ENCODE data around the gene SLC7A5. TPM values are rescaled to one million over a fixed set of nuclear protein-coding genes. Genes with fewer than 3 reads are reported as not detected.
"Not testable (repeated sequence)": the region's sequence is repeated elsewhere in the genome, so short reads cannot be mapped to it uniquely, and the experiment has no call there.

The SLC7A5 gene
- total and polyA plus RNA-seq, 2 of the 13 experiments (the other 11 are each of a cell fraction or from before 2014, with no cell fraction given): 79.6 to 155 TPM

- TF ChIP-seq ZNF776 (CRISPR knock-in tag; IDR thresholded peaks at IDR 0.05) (peak; percentile 82), ZFP36L1 (CRISPR knock-in tag; IDR thresholded peaks at IDR 0.05) (peak; percentile 88), ZNF816 (CRISPR knock-in tag; IDR thresholded peaks at IDR 0.05; ENCODE audit: borderline replicate concordance) (peak; percentile 78; the same call in 1 of the 2 replicates), KDM3A (CRISPR knock-in tag; IDR thresholded peaks at IDR 0.05; ENCODE audit: low read depth) (0 out of 2 replicates have a peak, but pooled peaks have one; percentile 6), ZBTB26 (CRISPR knock-in tag; IDR thresholded peaks at IDR 0.05; ENCODE audit: borderline replicate concordance) (peak; percentile 77), ZNF614 (CRISPR knock-in tag; IDR thresholded peaks at IDR 0.05; ENCODE audit: borderline replicate concordance) (peak; percentile 36; the same call in 1 of the 2 replicates), PPARG (CRISPR knock-in tag; conservative IDR thresholded peaks at IDR 0.05) (peak; percentile 19; the same call in 1 of the 2 replicates), GATA4 (IDR thresholded peaks at IDR 0.05; ENCODE audit: borderline replicate concordance, low read depth) (peak; percentile 79; the same call in 1 of the 2 replicates), ZNF280B (CRISPR knock-in tag; IDR thresholded peaks at IDR 0.05; ENCODE audit: borderline replicate concordance) (peak; percentile 79), NR2F6 (CRISPR knock-in tag; IDR thresholded peaks at IDR 0.05) (0 out of 2 replicates have a peak, but pooled peaks have one; percentile 4), BHLHE40 (IDR thresholded peaks at IDR 0.05; ENCODE audit: low read length) (peak; percentile 82), SAP130 (CRISPR knock-in tag; IDR thresholded peaks at IDR 0.05; ENCODE audit: low read depth) (peak; percentile 83), GFI1 (CRISPR knock-in tag; IDR thresholded peaks at IDR 0.05; ENCODE audit: borderline replicate concordance) (peak; percentile 35; the same call in 1 of the 2 replicates), THAP11 (CRISPR knock-in tag; IDR thresholded peaks at IDR 0.05) (peak; percentile 72), ZFP82 (CRISPR knock-in tag; IDR thresholded peaks at IDR 0.05; ENCODE audit: borderline replicate concordance) (peak; percentile 89; the same call in 1 of the 2 replicates), ZNF331 (CRISPR knock-in tag; IDR thresholded peaks at IDR 0.05) (peak; percentile 68; the same call in 1 of the 2 replicates), ZNF879 (CRISPR knock-in tag; IDR thresholded peaks at IDR 0.05) (peak; percentile 96), ATF7-NPFF (CRISPR knock-in tag; IDR thresholded peaks at IDR 0.05; ENCODE audit: low read depth) (peak; percentile 92), ISL2 (CRISPR knock-in tag; IDR thresholded peaks at IDR 0.05) (peak; percentile 63), ZFP90 (CRISPR knock-in tag; IDR thresholded peaks at IDR 0.05; ENCODE audit: borderline replicate concordance) (peak; percentile 30; the same call in 1 of the 2 replicates), MXI1 (IDR thresholded peaks at IDR 0.05; ENCODE audit: borderline replicate concordance, low read depth, low read length) (peak; percentile 79; the same call in 1 of the 3 replicates), ZNF777 (CRISPR knock-in tag; IDR thresholded peaks at IDR 0.05) (peak; percentile 52), ZNF883 (CRISPR knock-in tag; IDR thresholded peaks at IDR 0.05; ENCODE audit: not compliant biosample characterization) (peak; percentile 78), NR2C2 (CRISPR knock-in tag; IDR thresholded peaks at IDR 0.05; ENCODE audit: borderline replicate concordance) (0 out of 2 replicates have a peak, but pooled peaks have one; percentile 40), MXD1 (CRISPR knock-in tag; IDR thresholded peaks at IDR 0.05) (peak; percentile 88; the same call in 1 of the 2 replicates), PHF8 (CRISPR knock-in tag; IDR thresholded peaks at IDR 0.05) (peak; percentile 47; the same call in 1 of the 2 replicates), ZNF569 (CRISPR knock-in tag; IDR thresholded peaks at IDR 0.05; ENCODE audit: borderline replicate concordance) (peak; percentile 23; the same call in 1 of the 2 replicates)
- TF ChIP-seq NR2F6 (IDR thresholded peaks at IDR 0.05): not testable (repeated sequence)
These were observed at the start of gene SLC7A5 (continued) for GRCh38 chr16:87869061-87869878.
